SK-N-MC (cell line): Measurements from ENCODE around the gene GRSF1.

Experiments
- EZH2 ChIP-seq: fragments of 200-600 bp; sonication (generic); IDR thresholded peaks from one replicate; pipeline ENCODE4 v1.6.1; 2017; ENCODE audit warnings: antibody characterized with exemption
- FOXP2 ChIP-seq: optimal IDR thresholded peaks from 2 replicates; pipeline ENCODE3; 2011; ENCODE audit warnings: mild to moderate bottlenecking, moderate library complexity; ENCODE audit not compliant: insufficient read depth; ENCODE audit errors: extremely low read length, control extremely low read depth
- POLR2AphosphoS5 ChIP-seq: IDR thresholded peaks from 2 replicates; pipeline ENCODE4 v1.6.1; 2012; ENCODE audit warnings: mild to moderate bottlenecking, low read depth, low read length, borderline replicate concordance

DNA sequence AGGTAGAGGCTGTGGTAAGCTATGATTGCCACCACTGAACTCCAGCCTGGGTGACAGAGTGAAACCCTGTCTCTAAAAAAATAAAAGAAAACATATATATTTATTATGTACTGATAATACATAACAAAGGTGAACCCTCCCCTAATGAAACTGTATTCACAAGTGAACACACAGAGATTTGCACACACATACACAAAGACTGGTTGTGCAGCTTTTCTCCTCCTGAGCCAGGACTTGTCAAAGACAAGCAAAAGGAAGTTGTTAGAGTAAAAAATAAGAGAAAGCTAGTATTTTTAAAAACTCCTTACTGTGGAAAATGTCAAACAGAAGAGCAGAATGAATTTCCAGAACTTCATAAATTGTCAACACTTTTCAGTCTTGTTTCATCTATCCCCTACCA, 1.5 kb upstream of the GRSF1 start:
- TF ChIP-seq POLR2AphosphoS5, result no peak
- TF ChIP-seq EZH2, result no peak
- no peak for TF ChIP-seq FOXP2
